Cortex of kidney (tissue), 1 donor: ENCODE data around the gene PGAM1.
A peak's percentile ranks its signal among the peaks of the same experiment; 100 is the strongest.
"Not testable (repeated sequence)": the region's sequence is repeated elsewhere in the genome, so short reads cannot be mapped to it uniquely, and the experiment has no call there.

Experiments used
- DNase-seq: peaks from one replicate; lab custom pipeline; 2025; lab: John Stamatoyannopoulos, UW

Gene PGAM1

DNA sequence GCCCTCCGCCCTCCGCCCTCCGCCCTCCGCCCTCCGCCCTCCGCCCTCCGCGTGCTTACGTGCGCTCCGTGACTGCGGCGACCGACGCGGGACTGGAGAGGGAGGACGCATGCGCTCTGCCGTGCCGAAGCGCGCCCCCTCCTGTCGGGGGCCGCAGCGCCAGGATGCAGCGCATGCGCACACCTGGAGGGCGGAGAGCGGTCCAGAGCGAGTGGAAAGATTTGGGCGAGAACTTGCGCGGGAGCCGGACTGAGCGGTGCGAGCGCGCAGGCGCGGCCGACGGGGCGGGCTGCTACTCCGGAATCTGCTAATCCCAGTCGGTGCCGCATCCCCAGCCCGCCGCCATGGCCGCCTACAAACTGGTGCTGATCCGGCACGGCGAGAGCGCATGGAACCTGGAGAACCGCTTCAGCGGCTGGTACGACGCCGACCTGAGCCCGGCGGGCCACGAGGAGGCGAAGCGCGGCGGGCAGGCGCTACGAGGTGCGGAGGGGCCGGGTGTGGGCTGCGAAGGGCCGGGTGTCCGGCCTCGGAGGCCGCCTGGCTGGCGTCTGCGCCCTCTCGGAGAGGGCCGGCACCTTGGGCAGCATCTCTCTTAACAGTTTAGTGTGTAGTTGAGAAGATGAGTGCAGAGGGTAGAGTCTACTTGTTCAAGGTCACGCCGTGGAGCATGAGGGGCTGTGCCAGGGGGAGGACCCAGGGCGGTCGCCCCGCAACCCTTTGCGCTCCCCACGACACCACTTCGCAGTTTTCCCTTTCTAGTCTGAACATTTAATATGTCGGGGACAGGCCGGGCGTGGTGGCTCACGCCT is at the start of gene PGAM1:
Gene PGAM1, plus strand, starts transcription at position 228 of the 812 bp plus-strand sequence. Its CDS starts 117 bp downstream, at position 345.
- DNase-seq = peak; percentile 76

DNA sequence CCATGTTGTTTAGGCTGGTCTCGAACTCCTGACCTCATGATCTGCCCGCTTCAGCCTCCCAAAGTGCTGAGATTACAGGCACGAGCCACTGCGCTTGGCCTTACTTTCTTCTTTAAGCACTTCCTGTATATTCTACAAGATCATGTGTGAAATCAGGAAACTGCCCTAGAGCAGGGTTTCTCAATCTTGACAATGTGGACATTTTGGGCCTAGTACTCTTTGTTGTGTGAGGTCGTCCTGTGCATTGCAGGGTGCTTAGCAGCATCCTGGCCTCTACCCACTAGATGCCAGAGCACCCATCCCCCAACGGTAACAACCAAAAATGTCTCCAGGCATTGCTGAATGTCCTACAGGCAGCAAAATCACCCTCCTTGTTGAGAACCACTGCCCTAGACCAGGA is 49.6 kb upstream of the PGAM1 start:
- no peak for DNase-seq

DNA sequence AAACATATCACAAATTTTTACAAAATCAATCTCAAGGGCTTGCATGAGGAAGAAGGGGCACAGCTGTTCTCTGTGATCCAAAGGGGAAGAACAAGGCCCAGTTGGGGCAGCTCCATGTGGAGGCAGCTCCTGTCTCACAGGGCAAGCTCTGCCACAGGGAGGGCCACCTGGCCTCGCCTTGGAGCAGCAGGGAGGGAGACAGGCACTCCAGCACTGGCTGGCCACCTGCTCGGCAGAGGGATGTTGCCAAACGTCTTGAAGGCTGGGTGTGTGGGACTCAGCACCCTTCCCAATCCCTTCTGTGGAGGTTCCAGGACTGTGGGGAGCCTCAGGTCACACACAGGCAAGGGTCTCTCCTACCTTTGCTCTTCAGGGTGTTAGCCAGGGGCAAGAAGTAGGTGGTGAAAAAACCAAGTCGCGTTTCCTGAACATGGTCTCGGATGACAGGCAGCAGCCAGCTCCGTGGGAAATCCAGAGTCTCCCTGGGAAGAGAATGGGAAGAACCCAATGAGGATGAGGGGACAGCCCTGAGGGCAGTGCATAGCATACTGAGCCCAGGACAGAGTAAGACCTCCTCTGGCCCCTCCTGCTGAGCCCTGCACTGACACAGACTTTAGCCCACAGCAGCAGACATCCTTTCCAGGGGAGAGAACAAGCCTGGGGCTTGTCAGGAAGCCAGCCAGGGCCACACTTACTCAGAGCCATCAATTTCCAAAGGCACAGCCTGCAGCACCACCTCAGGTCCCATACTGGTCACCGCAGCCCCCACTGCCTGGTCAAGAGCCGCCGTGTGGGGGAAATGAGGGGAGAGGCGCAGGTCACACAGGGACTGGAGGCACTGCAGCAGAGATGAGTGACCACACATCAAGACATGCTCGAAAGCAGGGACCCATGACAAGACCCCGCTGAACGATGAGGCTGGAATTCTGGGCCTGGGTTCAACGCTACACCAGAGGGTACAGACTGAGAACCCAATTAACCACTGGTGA is 46.8 kb upstream of the PGAM1 start:
- DNase-seq = no peak

DNA sequence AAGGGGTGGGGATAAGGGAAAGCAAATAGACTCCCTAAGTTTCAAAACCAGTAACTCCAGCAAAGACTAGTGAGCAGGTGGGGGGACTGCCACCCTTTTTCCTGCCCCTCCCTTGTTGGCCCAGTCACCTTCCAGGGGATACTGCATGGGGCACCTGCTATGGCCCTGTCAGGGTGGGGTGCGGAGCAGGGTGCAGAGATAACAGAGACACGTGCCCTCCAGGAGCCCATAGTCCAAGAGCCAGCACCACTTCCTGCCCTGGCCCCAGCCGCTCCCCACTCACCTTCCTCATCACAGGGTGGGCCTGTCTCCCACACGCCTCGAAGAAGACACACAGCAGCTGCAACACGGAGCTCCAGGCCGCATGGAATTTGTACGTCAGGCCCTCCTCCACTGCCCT is 45.5 kb upstream of the PGAM1 start:
- no peak for DNase-seq

DNA sequence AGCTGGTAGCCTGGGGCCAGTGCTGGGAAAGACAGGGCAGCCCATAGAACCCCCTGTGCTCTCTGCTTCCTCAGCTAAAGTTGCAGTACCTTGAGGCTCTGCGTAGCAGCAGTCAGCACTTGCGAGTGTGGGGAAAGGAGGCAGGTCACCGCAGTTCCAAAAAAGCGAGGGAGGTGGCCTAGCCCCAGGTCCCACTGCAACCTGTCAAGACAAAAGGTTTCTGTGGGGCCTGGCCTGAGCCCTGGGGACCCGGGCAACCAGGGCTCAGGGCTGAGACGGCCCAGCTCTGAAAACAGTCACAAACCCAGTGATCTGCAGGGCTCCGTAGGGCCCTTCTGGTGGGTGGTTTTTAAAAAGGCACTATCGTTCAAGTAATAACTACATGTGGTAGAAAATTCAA is 44.4 kb upstream of the PGAM1 start:
- DNase-seq = no peak

DNA sequence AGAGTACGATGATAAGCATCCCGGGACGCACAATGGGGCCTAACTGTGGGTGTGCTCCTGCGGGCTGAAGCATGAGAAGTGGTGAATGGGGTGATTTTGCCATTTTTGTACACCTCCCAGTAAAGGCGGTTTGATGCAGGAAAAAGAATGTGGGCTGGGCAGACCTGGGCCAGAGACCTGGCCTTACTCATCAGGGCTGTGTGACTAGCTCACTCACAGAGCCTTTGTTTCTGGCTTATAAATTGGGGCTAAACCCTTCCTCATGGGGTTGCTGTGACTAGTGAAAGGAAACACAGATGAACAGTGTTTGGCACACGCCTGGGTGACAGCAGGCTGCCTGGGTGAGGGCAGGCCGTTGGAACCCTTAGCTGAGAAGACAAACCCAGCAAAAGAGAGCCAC is 42.8 kb upstream of the PGAM1 start:
- DNase-seq = no peak

DNA sequence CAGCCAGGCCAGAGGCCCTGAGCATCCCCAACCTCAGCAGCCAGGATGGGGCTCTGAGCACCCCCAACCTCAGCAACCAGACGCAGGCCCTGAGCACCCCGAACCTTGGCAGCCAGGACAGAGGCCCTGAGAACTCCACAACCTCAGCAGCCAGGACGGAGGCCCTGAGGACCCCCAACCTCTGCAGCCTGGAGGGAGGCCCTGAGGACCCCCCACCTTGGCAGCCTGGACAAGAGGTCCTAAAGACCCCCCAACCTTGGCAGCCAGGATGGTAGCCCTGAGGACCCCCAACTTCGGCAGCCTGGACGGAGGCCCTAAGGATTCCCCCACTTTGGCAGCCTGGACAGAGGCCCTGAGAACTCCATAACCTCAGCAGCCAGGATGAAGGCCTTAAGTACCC is 41.8 kb upstream of the PGAM1 start:
- DNase-seq = no peak

DNA sequence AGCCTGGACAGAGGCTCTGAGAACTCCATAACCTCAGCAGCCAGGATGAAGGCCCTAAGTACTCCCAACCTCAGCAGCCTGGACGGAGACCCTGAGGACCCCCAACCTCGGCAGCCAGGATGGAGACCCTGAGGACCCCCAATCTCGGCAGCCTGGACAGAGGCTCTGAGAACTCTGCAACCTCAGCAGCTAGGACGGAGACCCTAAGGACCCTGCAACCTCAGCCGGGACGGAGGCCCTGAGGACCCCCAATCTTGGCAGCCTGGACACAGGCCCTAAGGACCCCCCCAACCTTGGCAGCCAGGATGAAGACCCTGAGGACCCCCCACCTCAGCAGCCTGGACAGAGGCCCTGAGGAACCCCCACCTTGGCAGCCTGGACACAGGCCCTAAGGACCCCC is 41.4 kb upstream of the PGAM1 start:
- no peak for DNase-seq

DNA sequence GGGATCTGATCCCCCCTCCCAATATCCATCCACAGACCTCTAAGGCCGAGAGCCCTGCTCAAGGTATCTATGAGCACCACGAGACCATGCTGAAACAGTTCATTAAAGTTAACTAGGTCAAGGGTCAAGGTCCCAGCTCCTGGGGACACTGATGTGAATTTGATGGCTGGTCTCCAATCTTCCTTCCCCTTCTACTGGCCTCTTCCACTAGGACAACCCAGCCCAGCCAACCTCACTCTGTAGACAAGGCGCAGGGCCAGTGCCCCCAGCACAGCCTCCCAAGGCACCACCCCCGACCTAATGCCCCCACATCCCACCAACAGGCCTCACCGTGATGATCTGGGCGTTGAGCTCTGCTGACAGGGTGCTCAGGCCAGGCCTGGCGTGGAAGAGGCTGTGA is 40.4 kb upstream of the PGAM1 start:
- no peak for DNase-seq

DNA sequence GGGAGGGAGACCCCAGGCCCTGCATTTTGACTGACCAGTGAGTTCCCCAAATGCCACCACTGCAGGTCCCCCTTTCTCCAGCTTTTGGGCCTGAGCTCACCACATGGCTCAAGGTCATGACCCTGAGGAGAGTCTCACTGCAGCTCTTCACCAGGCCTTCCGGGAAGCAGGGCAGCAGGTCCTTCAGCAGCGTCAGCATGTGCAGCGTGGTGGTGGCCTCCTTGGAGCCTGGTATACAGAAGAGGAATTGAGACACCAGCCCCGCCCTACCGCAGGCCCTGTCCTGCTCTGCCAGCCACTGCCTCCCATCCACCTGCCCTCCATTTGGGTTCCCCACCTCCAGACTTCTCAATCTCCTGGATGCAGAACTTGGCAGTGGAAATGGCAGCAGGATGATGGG is 37.8 kb upstream of the PGAM1 start:
- DNase-seq = no peak

DNA sequence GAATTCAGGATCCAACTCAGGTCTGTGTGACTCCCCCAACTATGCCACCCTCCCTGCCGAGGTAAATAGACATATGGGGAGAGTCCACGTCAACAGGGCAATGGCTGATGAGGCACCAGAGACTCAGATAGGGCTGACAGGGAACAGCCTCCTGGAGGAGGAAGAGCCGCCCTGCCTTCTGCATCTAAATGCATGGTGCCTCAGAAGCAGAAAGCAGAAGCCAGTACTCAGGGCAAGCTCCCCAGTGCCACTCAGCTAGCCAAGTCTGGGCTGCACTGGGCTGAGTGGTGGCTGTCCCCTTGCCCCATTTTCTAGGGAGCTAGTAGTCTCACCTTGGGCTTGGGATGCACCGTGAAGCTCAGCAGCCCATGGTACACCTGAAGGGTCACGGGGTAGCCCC is 35.9 kb upstream of the PGAM1 start:
- DNase-seq = no peak

DNA sequence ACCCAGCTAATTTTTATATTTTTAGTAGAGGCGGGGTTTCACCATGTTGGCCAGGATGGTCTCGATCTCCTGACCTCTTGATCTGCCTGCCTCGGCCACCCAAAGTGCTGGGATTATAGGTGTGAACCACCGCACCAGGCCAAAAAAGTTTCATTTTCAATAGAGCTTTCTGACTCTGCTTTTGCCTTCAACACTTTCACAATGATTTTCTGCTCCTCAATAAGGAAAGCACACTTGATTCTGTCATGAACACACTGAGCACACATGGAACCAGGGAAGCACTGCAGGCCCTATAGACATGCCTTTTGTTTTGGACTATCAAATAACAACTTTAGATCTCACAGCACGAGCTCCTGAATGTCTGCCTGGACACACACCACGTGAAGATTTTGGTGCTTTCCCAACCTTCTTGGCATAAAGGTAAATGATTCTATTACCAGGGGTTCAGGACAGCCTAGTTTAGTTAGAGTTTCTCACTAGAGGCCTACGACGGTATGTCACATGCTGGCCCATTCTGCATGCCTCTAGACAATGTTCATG is 32.9 kb upstream of the PGAM1 start:
- DNase-seq = no peak

DNA sequence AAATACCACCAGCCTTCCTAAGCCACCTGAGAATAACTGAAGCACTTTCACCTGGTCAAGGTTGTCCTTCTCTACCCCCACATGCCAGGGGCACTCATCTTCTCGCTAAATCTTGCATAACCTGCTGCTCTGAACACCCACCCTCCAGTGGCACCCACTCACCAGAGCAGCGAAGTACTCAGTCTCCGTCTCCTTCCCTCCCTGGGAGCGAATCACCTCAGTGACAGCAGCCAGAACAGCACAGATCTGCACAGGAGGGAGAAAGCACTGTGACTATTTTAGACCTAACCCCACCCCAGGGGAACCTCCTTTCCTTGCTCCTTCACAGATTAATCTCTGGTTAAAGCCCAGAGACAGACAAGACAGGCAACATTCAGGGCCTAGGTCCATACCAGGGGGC is 29.9 kb upstream of the PGAM1 start:
- DNase-seq = no peak

DNA sequence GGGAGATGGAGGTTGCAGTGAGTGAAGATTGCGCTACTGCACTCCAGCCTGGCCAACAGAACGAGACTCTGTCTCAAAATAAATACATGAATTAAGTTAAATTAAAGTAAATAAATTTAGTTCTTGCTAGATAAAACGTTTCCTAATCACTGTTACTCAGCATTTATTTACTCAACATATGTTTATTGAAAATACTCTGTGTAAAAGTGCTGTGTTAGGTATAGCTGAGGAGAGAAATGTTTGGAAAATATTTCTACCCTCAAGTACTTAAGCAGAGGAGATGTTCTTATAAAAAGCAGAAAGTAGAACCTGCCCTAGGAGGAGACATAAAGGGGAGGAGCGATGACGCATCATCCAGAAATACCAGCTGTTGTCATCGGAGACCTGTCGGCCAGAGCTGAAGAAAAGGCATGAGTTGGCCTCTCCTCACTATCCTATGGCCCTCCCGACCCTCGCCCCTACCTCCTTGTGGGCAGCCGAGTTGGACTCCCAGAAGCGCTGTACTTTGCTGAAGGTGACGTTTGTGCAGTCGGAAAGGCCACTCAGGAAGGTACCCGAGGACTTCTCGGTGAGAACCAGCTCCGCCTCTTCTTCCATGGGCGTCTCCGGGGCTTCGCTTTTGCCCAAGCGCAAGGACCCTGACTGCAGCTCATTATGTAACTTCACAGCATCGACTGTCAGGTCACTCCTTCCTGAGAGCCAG is 26.0 kb upstream of the PGAM1 start:
- no peak for DNase-seq

DNA sequence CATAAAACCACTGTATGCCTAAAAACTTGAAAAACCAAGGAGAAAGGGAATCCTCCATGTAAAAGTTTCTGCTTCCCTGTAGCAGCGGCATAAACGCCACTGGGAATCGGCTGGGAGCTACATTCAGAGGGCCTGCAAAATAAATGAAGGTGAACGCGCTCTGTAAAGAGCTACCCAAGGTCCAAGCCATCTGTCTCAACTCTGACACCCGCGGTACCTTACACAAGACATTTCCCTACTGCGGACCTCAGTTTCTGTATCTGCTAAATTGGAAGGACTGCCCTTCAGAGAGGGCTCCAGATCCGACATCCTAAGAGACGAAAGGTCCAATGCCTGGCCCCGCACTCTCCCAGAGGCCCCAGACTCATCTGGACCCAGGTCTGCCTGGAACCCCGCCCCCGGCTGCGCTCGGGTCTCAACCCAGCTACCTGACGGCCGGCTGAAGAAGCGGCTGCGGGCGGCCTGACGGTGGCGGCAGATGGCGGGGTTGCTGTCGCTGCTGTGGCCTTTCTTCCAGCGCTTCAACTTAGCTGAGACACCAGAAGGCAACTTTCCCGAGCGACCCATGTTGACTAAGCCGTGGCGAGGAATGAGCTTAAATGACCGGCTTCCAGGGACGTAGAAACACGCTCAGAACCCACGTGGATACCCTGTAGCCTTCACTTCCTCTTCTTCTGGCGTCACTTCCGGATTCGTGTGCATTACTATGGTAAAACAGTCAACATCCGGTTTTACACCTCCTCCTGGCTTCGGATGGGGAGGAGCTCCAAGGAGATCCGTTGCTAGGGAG is 25.1 kb upstream of the PGAM1 start, which contains the start of gene RRP12:
Gene RRP12, minus strand, starts transcription at position 676 of the 790 bp plus-strand sequence. Its CDS starts 109 bp downstream, at position 567.
- DNase-seq = no peak

DNA sequence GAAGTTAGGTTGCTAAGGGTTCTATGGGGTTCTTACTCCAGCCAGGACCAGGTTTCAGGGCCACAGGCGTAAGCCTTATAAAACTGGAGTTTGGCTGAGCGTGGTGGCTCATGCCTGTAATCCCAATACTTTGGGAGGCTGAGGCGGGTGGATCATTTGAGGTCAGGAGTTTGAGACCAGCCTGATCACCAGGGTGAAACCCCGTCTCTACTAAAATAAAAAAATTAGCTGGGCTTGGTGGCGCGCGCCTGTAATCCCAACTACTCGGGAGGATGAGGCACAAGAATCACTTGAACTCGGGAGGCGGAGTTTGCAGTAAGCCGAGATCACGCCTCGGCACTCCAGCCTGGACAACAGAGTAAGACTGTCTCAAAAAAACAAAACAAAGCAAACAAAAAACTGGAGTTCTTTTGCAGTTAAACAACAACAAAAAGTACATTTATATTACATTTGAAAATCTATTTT is 24.5 kb upstream of the PGAM1 start:
- DNase-seq = no peak

DNA sequence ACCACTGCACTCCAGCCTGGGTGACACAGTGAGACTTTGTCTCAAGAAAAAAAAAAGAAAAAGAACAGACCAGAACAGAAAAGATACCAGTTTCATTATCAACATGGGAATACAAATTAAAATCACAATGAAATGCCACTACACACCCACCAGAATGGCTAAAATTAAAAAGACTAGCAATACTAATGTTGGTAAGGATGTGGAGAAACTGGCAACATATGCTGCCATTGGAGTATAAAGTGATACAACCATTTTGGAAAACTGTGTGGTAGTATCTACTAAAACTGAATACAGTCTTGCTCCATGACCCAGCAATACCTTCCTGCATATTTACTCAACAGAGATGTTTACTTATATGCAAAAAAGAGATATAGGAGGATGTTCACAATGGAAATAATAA is 21.9 kb upstream of the PGAM1 start:
- DNase-seq = no peak

DNA sequence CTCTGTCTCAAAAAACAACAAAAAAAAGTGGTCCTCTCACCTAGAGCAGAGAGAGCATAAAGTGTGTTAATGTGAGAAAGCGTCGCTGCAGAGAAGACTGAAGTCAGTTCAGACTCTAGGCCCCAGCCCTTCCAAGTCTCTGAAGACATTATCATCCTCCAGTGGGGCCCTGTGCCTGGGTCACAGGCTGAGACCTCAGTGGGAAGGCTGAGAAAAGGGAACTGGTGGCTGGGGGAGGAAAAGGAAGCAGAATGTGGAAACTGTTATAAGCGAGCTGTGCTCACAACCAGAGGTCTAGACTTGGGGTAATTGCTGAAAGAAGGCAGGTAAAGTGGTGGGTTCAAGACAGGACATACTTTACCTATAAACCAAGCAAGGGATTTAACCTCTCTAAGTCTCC is 19.9 kb upstream of the PGAM1 start:
- no peak for DNase-seq

DNA sequence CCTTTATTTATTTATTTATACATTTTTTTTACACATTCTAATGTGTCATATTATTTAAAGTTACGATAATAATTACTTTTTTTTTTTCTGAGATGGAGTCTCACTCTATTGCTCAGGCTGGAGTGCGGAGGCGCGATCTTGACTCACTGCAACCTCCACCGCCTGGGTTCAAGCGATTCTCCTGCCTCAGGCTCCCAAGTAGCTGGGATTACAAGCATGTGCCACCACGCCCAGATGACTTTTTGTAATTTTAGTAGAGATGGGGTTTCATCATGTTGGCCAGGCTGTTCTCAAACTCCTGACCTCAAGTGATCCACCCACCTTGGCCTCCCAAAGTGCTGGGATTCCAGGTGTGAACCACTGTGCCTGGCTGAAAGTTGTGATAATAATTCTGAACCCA is 19.5 kb upstream of the PGAM1 start:
- not testable (repeated sequence) for DNase-seq

DNA sequence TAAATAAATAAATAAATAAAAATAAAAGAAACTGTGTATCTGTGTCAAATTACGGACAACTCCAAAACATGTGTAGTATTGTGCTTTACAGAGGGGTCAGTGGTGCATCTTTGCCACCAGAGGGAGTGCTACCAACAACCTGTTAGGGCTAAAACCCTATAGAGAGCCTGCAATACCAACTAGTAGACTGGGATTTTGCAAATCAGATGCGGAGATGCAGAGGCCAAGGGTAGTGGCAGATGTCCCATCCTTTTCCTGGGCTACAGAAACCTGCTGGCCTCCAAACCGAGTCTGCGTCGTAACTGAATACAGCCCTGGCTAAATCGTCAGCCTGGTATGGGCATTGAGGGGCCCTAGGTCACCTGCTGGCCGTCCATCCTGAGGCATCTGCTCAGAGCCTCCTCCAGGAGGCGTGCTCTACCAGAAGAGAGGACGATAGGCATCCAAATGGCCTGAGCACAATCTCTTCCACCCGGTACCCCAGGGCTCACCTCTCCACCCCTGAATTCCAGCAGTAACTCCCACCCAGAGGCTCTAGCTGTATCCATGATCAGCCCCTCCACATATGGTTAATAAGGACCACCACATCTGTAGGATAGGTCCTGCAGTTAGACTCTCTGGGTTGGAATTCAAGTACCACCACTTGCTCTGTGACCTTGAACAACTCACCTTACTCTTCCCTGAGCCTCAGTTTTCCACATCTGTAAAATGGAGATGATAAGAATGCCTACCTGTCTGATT is 18.6 kb upstream of the PGAM1 start:
- no peak for DNase-seq

DNA sequence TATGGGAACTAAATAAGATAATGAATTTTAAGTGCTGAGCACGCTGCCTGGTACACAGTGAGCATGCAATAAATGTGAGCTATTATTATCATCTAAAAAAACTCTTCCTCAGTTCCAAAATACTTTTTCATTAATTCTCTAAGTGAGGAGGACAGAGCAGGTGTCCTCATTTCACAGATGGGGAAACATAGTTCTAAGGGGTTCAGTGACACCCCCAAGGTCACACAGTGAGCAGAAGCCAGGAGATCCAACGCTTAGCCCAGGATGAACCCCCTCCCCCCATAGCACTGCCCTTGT is 18.1 kb upstream of the PGAM1 start:
- DNase-seq = no peak
